HL-60 (cell line): ENCODE results near the gene CFTR.

Source experiments
- DNase-seq, 2 experiments: peaks; one replicate each; pipeline ENCODE4 v3.0.0-alpha.2; 2010 to 2020; ENCODE audit warnings: low read depth in 1 of 2, low spot score in 1 of 2
- H3K27ac ChIP-seq: fragments of 250-450 bp; sonication (Bioruptor Pico); replicated peaks from 2 replicates; pipeline ENCODE4 v1.5.1; 2020; ENCODE audit warnings: mild to moderate bottlenecking, moderate library complexity
- H3K27me3 ChIP-seq: fragments of 250-450 bp; sonication (Bioruptor Pico); 2 replicates; pipeline ENCODE4 v1.5.1; 2021; ENCODE audit warnings: mild to moderate bottlenecking, moderate library complexity; ENCODE audit not compliant: insufficient read depth, poor library complexity, severe bottlenecking
- H3K4me3 ChIP-seq: replicated peaks from 2 replicates; pipeline ENCODE4 v1.5.1; 2011; ENCODE audit warnings: mild to moderate bottlenecking, control low read depth, low read length; ENCODE audit not compliant: insufficient read depth
- GABPA ChIP-seq: IDR thresholded peaks from 2 replicates; pipeline ENCODE4 v1.6.1; 2012; ENCODE audit warnings: low read depth
- POLR2AphosphoS5 ChIP-seq: IDR thresholded peaks from 2 replicates; pipeline ENCODE4 v1.6.1; 2012; ENCODE audit warnings: low read depth
- REST ChIP-seq: IDR thresholded peaks from 2 replicates; pipeline ENCODE4 v1.6.1; 2012; ENCODE audit warnings: low read depth; ENCODE audit not compliant: insufficient replicate concordance
- SPI1 ChIP-seq: IDR thresholded peaks from 2 replicates; pipeline ENCODE4 v1.6.1; 2012; ENCODE audit warnings: low read depth, mild to moderate bottlenecking, borderline replicate concordance
- TF ChIP-seq, protein P1 (sequence below): IDR thresholded peaks from one replicate; pipeline ENCODE4 v1.5.1; 2011; ENCODE audit warnings: low read length, control low read depth, inconsistent platforms; ENCODE audit not compliant: insufficient read depth

CFTR gene

DNA sequence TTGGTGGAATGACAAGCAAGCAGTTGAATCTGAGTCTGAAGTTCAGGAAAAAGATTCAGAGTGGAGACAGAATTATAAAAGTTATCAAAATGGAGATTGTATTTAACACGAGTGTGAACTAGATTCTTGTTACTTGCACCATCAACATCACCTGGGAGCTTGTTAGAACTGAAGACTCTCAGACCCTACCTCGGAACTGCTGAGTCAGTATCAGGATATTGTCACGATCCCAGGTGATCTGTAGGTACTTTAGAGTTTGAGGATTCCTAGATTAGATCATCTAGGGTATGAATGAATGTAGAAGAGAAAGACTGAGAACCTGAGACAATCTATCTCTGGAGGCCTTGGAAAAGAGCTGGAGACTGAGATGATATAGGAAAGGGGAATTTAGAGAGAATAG lies 199.3 kb downstream of the CFTR start:
- no peak overlapping the region for H3K27ac ChIP-seq
- TF ChIP-seq POLR2AphosphoS5 (no peak), GABPA (no peak), SPI1 (no peak), REST (no peak)
- TF ChIP-seq, protein P1, sequence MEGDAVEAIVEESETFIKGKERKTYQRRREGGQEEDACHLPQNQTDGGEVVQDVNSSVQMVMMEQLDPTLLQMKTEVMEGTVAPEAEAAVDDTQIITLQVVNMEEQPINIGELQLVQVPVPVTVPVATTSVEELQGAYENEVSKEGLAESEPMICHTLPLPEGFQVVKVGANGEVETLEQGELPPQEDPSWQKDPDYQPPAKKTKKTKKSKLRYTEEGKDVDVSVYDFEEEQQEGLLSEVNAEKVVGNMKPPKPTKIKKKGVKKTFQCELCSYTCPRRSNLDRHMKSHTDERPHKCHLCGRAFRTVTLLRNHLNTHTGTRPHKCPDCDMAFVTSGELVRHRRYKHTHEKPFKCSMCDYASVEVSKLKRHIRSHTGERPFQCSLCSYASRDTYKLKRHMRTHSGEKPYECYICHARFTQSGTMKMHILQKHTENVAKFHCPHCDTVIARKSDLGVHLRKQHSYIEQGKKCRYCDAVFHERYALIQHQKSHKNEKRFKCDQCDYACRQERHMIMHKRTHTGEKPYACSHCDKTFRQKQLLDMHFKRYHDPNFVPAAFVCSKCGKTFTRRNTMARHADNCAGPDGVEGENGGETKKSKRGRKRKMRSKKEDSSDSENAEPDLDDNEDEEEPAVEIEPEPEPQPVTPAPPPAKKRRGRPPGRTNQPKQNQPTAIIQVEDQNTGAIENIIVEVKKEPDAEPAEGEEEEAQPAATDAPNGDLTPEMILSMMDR: no peak
- no peak overlapping the region for H3K4me3 ChIP-seq
- H3K27me3 ChIP-seq: peaks cover 4% of the 10 kb centered on the region
- DNase-seq: no peak

- DNase-seq: no peak
- Histone ChIP-seq H3K4me3 (no peak overlapping the region), H3K27ac (no peak overlapping the region), H3K27me3 (peaks cover 4% of the 10 kb centered on the region)
- TF ChIP-seq GABPA: no peak
- TF ChIP-seq, protein P1: no peak
- no peak for TF ChIP-seq REST
- TF ChIP-seq POLR2AphosphoS5: no peak
- TF ChIP-seq SPI1: no peak
Measured at GRCh38 chr7:117682681-117683385, 203.0 kb downstream of the CFTR start.

- Histone ChIP-seq H3K4me3 (no peak overlapping the region), H3K27me3 (peaks cover 4% of the 10 kb centered on the region), H3K27ac (no peak overlapping the region)
- DNase-seq: no peak
- TF ChIP-seq, protein P1: no peak
- TF ChIP-seq REST (no peak), POLR2AphosphoS5 (no peak), SPI1 (no peak), GABPA (no peak)
Measured at GRCh38 chr7:117683430-117684175, 203.8 kb downstream of the CFTR start.
